Activated T-cell treated with anti-CD3 and anti-CD28 coated beads for 4 hours (primary cell): Measurements from ENCODE around the gene BHLHA15.

ENCODE experiments used
- DNase-seq: peaks from one replicate; pipeline ENCODE4 v3.0.0-alpha.2; 2020

Gene BHLHA15

GRCh38 chr7:98211221-98211675 is at the start of gene BHLHA15:
BHLHA15 (plus strand) TSS chr7:98211439; CDS start chr7:98212310, 871 bp downstream.
- DNase-seq, result peak; percentile 9

GRCh38 chr7:98162758-98163157 is 48.5 kb upstream of the BHLHA15 start:
- no peak for DNase-seq

- no peak for DNase-seq
These were observed 48.0 kb upstream of the BHLHA15 start for GRCh38 chr7:98163269-98163668.

- no peak for DNase-seq
These were observed 47.3 kb upstream of the BHLHA15 start for GRCh38 chr7:98163704-98164494.

GRCh38 chr7:98165827-98166667 is 45.2 kb upstream of the BHLHA15 start:
- DNase-seq, result peak; percentile 33

GRCh38 chr7:98166668-98166970 is 44.6 kb upstream of the BHLHA15 start:
- DNase-seq, result no peak

- DNase-seq, result no peak
These were observed 43.6 kb upstream of the BHLHA15 start for GRCh38 chr7:98167653-98168052.

GRCh38 chr7:98168181-98168903 is 42.9 kb upstream of the BHLHA15 start:
- peak; percentile 58 for DNase-seq

- no peak for DNase-seq
These were observed 42.2 kb upstream of the BHLHA15 start for GRCh38 chr7:98168904-98169621.

- no peak for DNase-seq
These were observed 40.3 kb upstream of the BHLHA15 start for GRCh38 chr7:98170966-98171365.

- DNase-seq, result no peak
These were observed 39.8 kb upstream of the BHLHA15 start for GRCh38 chr7:98171449-98171848.

- no peak for DNase-seq
These were observed 36.6 kb upstream of the BHLHA15 start for GRCh38 chr7:98174334-98175259.

GRCh38 chr7:98175260-98175940 is 35.8 kb upstream of the BHLHA15 start:
- DNase-seq, result no peak

- no peak for DNase-seq
These were observed 33.7 kb upstream of the BHLHA15 start for GRCh38 chr7:98177553-98177952.

- DNase-seq, result no peak
These were observed 32.9 kb upstream of the BHLHA15 start for GRCh38 chr7:98178321-98178720.

GRCh38 chr7:98178762-98179490 is 32.3 kb upstream of the BHLHA15 start:
- no peak for DNase-seq

- no peak for DNase-seq
These were observed 30.5 kb upstream of the BHLHA15 start for GRCh38 chr7:98180751-98181150.

- DNase-seq, result no peak
These were observed 26.1 kb upstream of the BHLHA15 start for GRCh38 chr7:98185101-98185500.

- DNase-seq, result no peak
These were observed 24.6 kb upstream of the BHLHA15 start for GRCh38 chr7:98186452-98187137.

GRCh38 chr7:98187138-98187502 is 24.1 kb upstream of the BHLHA15 start:
- DNase-seq, result no peak
